Measurements from ENCODE around the gene PTPRG. TPM values are rescaled to one million over a fixed set of nuclear protein-coding genes. Genes with fewer than 3 reads are reported as not detected.
A peak's percentile ranks its signal among the peaks of the same experiment; 100 is the strongest.

PTPRG gene
- total RNA-seq, 1 donor from 2014 or later: 11.1 TPM

DNA sequence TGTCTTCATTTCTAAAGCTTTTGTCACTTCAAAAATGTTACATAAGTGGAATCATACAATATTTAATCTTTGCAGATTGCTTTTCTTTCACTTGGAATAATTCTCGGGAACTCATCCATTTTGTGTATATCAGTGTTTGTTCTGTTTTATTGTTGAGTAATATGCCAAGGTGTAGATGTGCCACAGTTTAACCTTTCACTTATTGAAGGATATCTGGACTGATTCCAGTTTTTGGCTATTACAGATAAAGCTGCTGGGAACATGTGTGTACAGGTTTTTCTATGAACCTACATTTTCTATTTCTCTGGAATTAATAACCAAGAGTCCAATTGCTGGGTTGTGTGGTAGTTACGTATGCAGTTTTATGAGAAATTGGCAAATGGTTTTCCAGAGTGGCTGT, 334.9 kb downstream of the PTPRG start:
- DNase-seq (ENCODE audit: low read depth): peak; percentile 67
- TF ChIP-seq, protein P1, sequence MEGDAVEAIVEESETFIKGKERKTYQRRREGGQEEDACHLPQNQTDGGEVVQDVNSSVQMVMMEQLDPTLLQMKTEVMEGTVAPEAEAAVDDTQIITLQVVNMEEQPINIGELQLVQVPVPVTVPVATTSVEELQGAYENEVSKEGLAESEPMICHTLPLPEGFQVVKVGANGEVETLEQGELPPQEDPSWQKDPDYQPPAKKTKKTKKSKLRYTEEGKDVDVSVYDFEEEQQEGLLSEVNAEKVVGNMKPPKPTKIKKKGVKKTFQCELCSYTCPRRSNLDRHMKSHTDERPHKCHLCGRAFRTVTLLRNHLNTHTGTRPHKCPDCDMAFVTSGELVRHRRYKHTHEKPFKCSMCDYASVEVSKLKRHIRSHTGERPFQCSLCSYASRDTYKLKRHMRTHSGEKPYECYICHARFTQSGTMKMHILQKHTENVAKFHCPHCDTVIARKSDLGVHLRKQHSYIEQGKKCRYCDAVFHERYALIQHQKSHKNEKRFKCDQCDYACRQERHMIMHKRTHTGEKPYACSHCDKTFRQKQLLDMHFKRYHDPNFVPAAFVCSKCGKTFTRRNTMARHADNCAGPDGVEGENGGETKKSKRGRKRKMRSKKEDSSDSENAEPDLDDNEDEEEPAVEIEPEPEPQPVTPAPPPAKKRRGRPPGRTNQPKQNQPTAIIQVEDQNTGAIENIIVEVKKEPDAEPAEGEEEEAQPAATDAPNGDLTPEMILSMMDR (IDR thresholded peaks at IDR 0.05; ENCODE audit: insufficient read depth, low read length, severe bottlenecking): no peak
- H3K4me3 ChIP-seq (ENCODE audit: low read depth, low read length): no peak overlapping the region
- H3K36me3 ChIP-seq (ENCODE audit: control insufficient read depth, insufficient read depth, low read length): no peaks in the 10 kb centered on the region
- FAIRE-seq: no peak
- H3K27me3 ChIP-seq (ENCODE audit: control insufficient read depth, insufficient read depth, low read length): no peaks in the 10 kb centered on the region

DNA sequence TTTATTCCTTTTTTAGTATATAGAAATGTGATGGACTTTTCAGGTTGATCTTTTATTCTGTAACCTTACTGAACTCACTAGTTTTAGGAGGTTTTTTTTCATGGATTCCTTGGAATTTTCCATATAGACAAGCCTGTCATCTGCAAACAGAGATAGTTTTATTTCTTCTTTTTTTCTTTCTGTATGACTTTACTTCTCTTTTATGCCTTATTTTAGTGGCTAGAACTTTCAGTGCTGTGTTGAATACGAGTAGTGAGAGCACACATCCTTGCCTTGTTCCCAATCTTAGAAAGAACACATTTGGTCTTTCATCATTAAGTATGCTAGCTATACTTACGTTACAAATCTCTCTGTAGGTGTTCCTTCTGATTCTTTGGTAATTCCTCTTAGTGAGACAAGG, 336.5 kb downstream of the PTPRG start:
- H3K27me3 ChIP-seq (ENCODE audit: control insufficient read depth, insufficient read depth, low read length): no peaks in the 10 kb centered on the region
- FAIRE-seq: no peak
- no peak for DNase-seq (ENCODE audit: low read depth)
- no peak overlapping the region for H3K4me3 ChIP-seq (ENCODE audit: low read depth, low read length)
- H3K36me3 ChIP-seq (ENCODE audit: control insufficient read depth, insufficient read depth, low read length): no peaks in the 10 kb centered on the region
- TF ChIP-seq, protein P1 (IDR thresholded peaks at IDR 0.05; ENCODE audit: insufficient read depth, low read length, severe bottlenecking): no peak

DNA sequence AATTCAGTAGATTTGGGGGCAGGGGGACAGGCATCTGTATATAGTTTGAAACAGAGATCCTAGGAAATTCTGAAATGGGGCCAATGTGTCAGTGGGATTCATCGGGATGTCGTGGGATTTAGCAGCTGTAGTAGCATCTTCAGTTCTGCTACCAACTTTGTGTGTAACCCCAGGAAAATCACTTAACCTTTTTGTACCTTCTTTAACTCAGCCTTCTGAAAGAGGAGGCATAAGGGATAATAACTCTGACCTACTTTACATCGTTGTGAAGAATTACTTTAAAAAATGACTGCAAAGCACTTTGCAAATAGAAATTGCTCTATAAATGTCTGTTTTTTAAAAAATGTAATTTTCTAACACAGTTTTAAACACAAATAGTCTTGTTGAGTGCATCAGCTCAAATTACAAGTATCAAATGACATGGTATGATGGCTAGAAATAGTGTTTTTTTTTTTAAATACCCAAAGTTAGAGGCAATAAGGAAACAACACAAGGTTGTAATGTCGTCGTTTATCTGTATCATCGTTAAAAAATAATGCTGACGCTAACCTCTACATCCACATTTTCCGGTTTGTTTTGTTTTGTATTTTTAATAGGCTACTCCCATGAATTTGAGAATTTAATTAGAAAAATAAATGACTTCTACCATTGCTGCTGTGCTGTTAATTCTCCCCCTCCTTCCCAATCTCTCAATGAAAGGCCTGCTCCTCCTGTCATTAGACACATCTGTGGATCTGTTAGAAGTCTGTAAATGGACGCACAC, 338.5 kb downstream of the PTPRG start:
- Histone ChIP-seq H3K4me3 (ENCODE audit: low read depth, low read length) (no peak overlapping the region), H3K36me3 (ENCODE audit: control insufficient read depth, insufficient read depth, low read length) (no peaks in the 10 kb centered on the region), H3K27me3 (ENCODE audit: control insufficient read depth, insufficient read depth, low read length) (no peaks in the 10 kb centered on the region)
- DNase-seq (ENCODE audit: low read depth) (no peak), FAIRE-seq (no peak)
- TF ChIP-seq, protein P1 (IDR thresholded peaks at IDR 0.05; ENCODE audit: insufficient read depth, low read length, severe bottlenecking): no peak

DNA sequence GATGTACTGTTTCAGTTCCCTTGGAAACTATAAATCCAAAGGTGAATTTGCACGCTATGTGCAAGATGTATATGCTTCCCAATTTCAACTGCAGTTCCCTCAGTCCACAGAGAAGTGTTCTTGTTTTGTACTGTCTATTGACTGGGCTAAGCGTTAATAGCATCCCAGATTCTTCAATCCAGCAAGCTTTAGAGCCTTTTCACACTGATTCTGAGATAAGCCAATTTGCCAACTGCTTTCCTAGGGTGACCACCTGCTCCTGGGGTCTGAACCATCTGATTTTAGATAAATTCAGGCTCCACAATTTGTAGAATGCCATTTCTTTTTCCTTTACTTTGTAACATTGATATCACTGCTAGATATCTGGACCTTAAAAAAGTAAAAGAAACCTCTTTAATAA, 340.1 kb downstream of the PTPRG start:
- Histone ChIP-seq H3K36me3 (ENCODE audit: control insufficient read depth, insufficient read depth, low read length) (no peaks in the 10 kb centered on the region), H3K4me3 (ENCODE audit: low read depth, low read length) (no peak overlapping the region), H3K27me3 (ENCODE audit: control insufficient read depth, insufficient read depth, low read length) (no peaks in the 10 kb centered on the region)
- DNase-seq (ENCODE audit: low read depth) (no peak), FAIRE-seq (no peak)
- TF ChIP-seq, protein P1 (IDR thresholded peaks at IDR 0.05; ENCODE audit: insufficient read depth, low read length, severe bottlenecking): no peak

DNA sequence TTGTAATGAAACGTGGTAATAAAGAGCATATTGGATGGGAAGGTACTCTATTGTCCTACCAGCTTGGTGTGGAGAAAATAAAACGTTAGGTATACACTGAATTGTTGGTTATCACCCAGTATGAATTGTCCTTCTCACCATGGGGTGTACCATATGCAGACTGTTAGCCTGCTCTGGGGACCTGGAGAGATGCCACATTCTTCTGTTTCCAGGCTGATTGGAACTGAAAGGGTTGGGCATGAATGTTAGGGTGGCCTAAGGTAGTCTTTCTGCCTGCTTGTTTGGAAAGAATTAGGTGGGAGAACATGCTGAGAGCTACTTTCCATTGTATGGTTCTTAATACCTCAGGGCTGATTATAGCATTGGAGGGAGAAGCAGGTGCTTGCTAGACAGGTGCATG, 340.6 kb downstream of the PTPRG start:
- no peaks in the 10 kb centered on the region for H3K27me3 ChIP-seq (ENCODE audit: control insufficient read depth, insufficient read depth, low read length)
- no peak overlapping the region for H3K4me3 ChIP-seq (ENCODE audit: low read depth, low read length)
- TF ChIP-seq, protein P1 (IDR thresholded peaks at IDR 0.05; ENCODE audit: insufficient read depth, low read length, severe bottlenecking): no peak
- FAIRE-seq (no peak), DNase-seq (ENCODE audit: low read depth) (no peak)
- no peaks in the 10 kb centered on the region for H3K36me3 ChIP-seq (ENCODE audit: control insufficient read depth, insufficient read depth, low read length)

DNA sequence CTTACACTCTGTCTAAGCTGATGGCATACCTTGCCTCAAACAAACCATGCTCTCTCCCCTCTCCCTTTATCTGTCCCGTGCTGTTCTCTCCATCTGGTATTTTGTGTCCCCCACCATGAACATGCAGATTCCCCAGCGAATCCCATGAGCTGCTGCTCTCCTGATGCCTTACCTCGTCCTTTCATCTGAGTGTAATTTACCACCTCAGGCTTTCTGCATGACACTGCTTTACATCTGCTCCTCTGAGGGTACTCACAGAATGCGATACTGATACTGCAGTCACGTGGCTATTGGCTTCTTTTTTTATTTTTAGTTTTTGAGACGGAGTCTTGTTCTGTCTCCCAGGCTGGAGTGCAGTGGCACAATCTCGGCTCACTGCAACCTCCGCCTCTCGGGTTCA, 341.7 kb downstream of the PTPRG start:
- Histone ChIP-seq H3K36me3 (ENCODE audit: control insufficient read depth, insufficient read depth, low read length) (no peaks in the 10 kb centered on the region), H3K27me3 (ENCODE audit: control insufficient read depth, insufficient read depth, low read length) (no peaks in the 10 kb centered on the region), H3K4me3 (ENCODE audit: low read depth, low read length) (no peak overlapping the region)
- no peak for FAIRE-seq
- no peak for DNase-seq (ENCODE audit: low read depth)
- TF ChIP-seq, protein P1 (IDR thresholded peaks at IDR 0.05; ENCODE audit: insufficient read depth, low read length, severe bottlenecking): no peak
